C4-2B (cell line): ENCODE measurements around the gene SNAP47.

Experiments
- CTCF ChIP-seq: fragments of 450-650 bp; conservative IDR thresholded peaks from 2 replicates; pipeline ENCODE4 v1.5.1; 2017; ENCODE audit warnings: mild to moderate bottlenecking
- ZFX ChIP-seq: fragments of 450-650 bp; IDR thresholded peaks from 2 replicates; pipeline ENCODE4 v1.6.1; 2017

GRCh38 chr1:227741166-227741870, 6.1 kb downstream of the SNAP47 start:
- TF ChIP-seq CTCF (no peak), ZFX (no peak)
